Prostate gland (tissue), 2 donors: Measurements from ENCODE around the gene ARHGEF38. TPM values are rescaled to one million over a fixed set of nuclear protein-coding genes. Genes with fewer than 3 reads are reported as not detected.

Experiments
- DNase-seq: peaks from one replicate; pipeline ENCODE4 v3.0.0-alpha.2; 2019; ENCODE audit warnings: low spot score
- H3K27ac ChIP-seq, 2 donors: fragments of 200-600 bp; sonication (generic); 2 replicates each; pipeline ENCODE4 v1.5.1; 2017 to 2019
- H3K27me3 ChIP-seq: fragments of 200-600 bp; sonication (generic); replicated peaks from 2 replicates; pipeline ENCODE4 v1.5.1; 2019; ENCODE audit not compliant: insufficient read depth
- H3K36me3 ChIP-seq, 2 donors: fragments of 200-600 bp; sonication (generic); 1 replicate in 1 of 2; 2 replicates in 1 of 2; pipeline versions ENCODE4 v1.5.1 to v1.8.1; 2017 to 2019
- H3K4me1 ChIP-seq: fragments of 200-600 bp; sonication (generic); replicated peaks from 2 replicates; pipeline ENCODE4 v1.5.1; 2019
- H3K4me3 ChIP-seq, 2 donors: fragments of 200-600 bp; sonication (generic); 2 replicates each; pipeline ENCODE4 v1.5.1; 2017 to 2019
- H3K9me3 ChIP-seq: fragments of 200-600 bp; sonication (generic); 2 replicates; pipeline ENCODE4 v1.5.1; 2017
- CTCF ChIP-seq, 4 experiments: fragments of 200-600 bp in 2 of 4; fragments of 450-650 bp in 2 of 4; sonication (generic) in 2 of 4; IDR thresholded peaks; 1 replicate in 3 of 4; 2 replicates in 1 of 4; pipeline ENCODE4 v1.5.1; 2016 to 2019; ENCODE audit warnings: antibody characterized with exemption in 4 of 4, mild to moderate bottlenecking in 2 of 4, moderate library complexity in 2 of 4
- POLR2A ChIP-seq: fragments of 450-650 bp; IDR thresholded peaks from one replicate; pipeline ENCODE4 v1.6.1; 2016; ENCODE audit warnings: antibody characterized with exemption, mild to moderate bottlenecking
- POLR2AphosphoS5 ChIP-seq: sonication (generic); formaldehyde crosslinking; IDR thresholded peaks from one replicate; pipeline ENCODE4 v1.6.1; 2017; ENCODE audit warnings: antibody characterized with exemption
- WGBS: methylation state at CpG from one replicate; pipeline ENCODE4 v1.1.5; 2018; 5-methylcytosine and 5-hydroxymethylcytosine counted together
- intact Hi-C: fragments of 100-400 bp; cut with DNase I; formaldehyde crosslinking; loops from one replicate; pipeline ENCODE4 v1.14.2; 2022
- total RNA-seq, 2 donors: library from RNA; depleted of rRNA; stranded (reverse); fragments of >200 nt; gene quantifications; one replicate each; pipeline ENCODE4 v1.1.0, GENCODE V29; 2016

The ARHGEF38 gene, protein sequence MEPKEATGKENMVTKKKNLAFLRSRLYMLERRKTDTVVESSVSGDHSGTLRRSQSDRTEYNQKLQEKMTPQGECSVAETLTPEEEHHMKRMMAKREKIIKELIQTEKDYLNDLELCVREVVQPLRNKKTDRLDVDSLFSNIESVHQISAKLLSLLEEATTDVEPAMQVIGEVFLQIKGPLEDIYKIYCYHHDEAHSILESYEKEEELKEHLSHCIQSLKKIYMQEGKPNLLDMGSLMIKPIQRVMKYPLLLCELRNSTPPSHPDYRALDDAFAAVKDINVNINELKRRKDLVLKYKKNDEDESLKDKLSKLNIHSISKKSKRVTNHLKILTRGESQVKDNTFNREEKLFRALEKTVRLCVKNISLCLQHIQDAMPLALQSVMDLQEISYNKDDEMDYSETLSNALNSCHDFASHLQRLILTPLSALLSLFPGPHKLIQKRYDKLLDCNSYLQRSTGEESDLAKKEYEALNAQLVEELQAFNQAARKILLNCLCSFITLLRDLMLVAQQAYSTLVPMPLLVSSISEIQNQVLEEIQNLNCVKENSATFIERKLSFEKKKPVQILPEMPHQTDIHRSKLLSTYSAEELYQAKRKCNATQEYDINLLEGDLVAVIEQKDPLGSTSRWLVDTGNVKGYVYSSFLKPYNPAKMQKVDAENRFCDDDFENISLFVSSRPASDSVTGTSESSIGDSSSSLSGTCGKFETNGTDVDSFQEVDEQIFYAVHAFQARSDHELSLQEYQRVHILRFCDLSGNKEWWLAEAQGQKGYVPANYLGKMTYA
- total RNA-seq: 10 to 100 TPM; 10.4 to 25.7 TPM

GRCh38 chr4:105551965-105552746, at the start of gene ARHGEF38:
Gene ARHGEF38 (plus strand): TSS chr4:105552620. CDS start chr4:105552766, 146 bp downstream.
- no peaks in the 10 kb centered on the region for H3K9me3 ChIP-seq
- no peaks in the 10 kb centered on the region for H3K4me1 ChIP-seq
- peak; percentile 79 for DNase-seq
- H3K36me3 ChIP-seq: no peaks in the 10 kb centered on the region
- 22% methylated on average over 11 of the region's 11 CpGs for WGBS
- TF ChIP-seq POLR2AphosphoS5 (peak; percentile 72), CTCF (IDR thresholded peaks at IDR 0.05) (no peak), POLR2A (peak; percentile 42)
- peak within 1 kb of the TSS; percentile 24 to 37 for H3K4me3 ChIP-seq
- H3K27me3 ChIP-seq: no peaks in the 10 kb centered on the region
- intact Hi-C loops: no loop called here
- peak within 1 kb of the TSS; percentile 87 to 89 for H3K27ac ChIP-seq

- 86% methylated on average over 2 of the region's 2 CpGs for WGBS
- Histone ChIP-seq H3K4me1 (no peaks in the 10 kb centered on the region), H3K4me3 (no peak overlapping the region), H3K9me3 (no peaks in the 10 kb centered on the region), H3K27me3 (no peaks in the 10 kb centered on the region), H3K36me3 (no peaks in the 10 kb centered on the region), H3K27ac (no peak overlapping the region)
- no peak for TF ChIP-seq CTCF (IDR thresholded peaks at IDR 0.05)
- TF ChIP-seq POLR2A: no peak
- TF ChIP-seq POLR2AphosphoS5: no peak
- intact Hi-C loops: no loop called here
- DNase-seq: no peak
Measured at GRCh38 chr4:105503484-105503883, 48.9 kb upstream of the ARHGEF38 start.

DNA sequence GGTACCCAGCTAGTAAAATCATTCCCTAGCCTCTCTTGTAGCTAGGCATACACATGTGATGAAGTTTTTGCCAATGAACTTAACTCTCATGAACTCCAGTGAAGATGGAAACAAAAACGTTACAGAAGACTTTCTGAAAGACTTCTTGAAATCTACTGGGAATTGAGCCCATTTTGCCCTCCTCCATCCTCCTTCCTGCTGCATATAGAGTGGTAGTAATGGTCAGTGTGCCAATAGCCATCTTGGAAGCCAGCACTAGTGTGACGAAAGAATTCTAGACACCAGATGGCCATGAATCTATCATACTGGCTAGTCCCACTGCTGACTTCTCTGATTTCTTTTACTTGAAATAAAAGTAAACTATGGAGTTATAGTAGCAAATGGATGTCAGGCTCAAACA, 47.7 kb upstream of the ARHGEF38 start:
- intact Hi-C loops: no loop called here
- Histone ChIP-seq H3K4me1 (no peaks in the 10 kb centered on the region), H3K27ac (peak overlapping the region in 1 of 2 donors; percentile 48), H3K36me3 (no peaks in the 10 kb centered on the region), H3K4me3 (no peak overlapping the region), H3K27me3 (no peaks in the 10 kb centered on the region), H3K9me3 (no peaks in the 10 kb centered on the region)
- no peak for TF ChIP-seq POLR2AphosphoS5
- DNase-seq: no peak
- whole genome bisulfite sequencing: 79% methylated on average over 2 of the region's 2 CpGs

DNA sequence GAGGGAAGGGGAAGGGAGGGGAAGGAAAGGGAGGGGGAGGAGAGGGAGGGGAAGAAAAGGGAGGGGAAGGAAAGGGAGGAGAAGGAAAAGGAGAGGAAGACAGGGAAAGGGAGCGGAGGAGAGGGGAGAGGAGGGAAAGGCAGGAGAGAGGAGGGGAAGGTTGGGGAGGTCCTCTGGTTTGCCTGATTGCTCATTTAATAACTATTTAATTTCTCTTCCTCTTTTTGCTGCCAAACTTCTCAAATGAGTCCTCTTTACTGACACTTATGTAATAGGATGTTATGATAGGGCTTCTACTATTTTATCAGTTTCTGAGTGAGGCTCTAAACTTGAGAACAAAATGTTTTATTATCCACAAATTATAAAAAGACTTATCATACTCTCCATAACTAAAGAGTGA, 43.1 kb upstream of the ARHGEF38 start:
- Histone ChIP-seq H3K4me1 (no peaks in the 10 kb centered on the region), H3K9me3 (no peaks in the 10 kb centered on the region), H3K27me3 (no peaks in the 10 kb centered on the region), H3K27ac (no peak overlapping the region), H3K4me3 (no peak overlapping the region), H3K36me3 (no peaks in the 10 kb centered on the region)
- no peak for DNase-seq
- WGBS: 63% methylated on average over 1 of the region's 1 CpG
- intact Hi-C loops: no loop called here
- no peak for TF ChIP-seq CTCF (IDR thresholded peaks at IDR 0.05)
- TF ChIP-seq POLR2AphosphoS5: no peak
- no peak for TF ChIP-seq POLR2A

DNA sequence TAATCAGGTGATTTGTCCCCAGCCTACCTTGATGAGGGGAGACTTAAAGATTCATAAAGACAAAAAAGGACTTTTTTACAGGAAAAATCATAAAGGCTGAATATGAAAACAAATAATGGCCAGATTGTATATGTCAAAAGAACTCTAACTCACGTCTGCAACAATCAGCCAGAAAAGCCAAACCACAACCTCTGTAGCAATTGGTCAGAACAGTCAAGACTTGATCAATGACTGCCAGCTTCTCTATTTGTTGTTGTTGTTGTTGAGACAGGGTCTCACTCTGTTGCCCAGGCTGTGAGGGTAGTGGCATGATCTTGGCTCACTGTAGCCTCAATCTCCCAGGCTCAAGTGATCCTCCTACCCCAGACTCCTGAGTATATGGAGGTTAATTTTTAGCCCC, 42.7 kb upstream of the ARHGEF38 start:
- no peak overlapping the region for H3K4me3 ChIP-seq
- H3K36me3 ChIP-seq: no peaks in the 10 kb centered on the region
- H3K9me3 ChIP-seq: no peaks in the 10 kb centered on the region
- TF ChIP-seq POLR2AphosphoS5 (no peak), CTCF (IDR thresholded peaks at IDR 0.05) (no peak), POLR2A (no peak)
- H3K27ac ChIP-seq: no peak overlapping the region
- H3K4me1 ChIP-seq: no peaks in the 10 kb centered on the region
- no peak for DNase-seq
- no peaks in the 10 kb centered on the region for H3K27me3 ChIP-seq
- intact Hi-C loops: no loop called here
- WGBS: 44% methylated on average over 1 of the region's 1 CpG
